GM20000 (cell line): Measurements from ENCODE around the gene HMX3.

Source experiments
- DNase-seq: peaks from one replicate; pipeline ENCODE4 v3.0.0; 2012; ENCODE audit warnings: low spot score
- TF ChIP-seq, protein P1 (sequence below): IDR thresholded peaks from 2 replicates; pipeline ENCODE4 v1.5.1; 2012; ENCODE audit warnings: mild to moderate bottlenecking, control low read depth; ENCODE audit errors: extremely low read depth, missing control alignments

The HMX3 gene

DNA sequence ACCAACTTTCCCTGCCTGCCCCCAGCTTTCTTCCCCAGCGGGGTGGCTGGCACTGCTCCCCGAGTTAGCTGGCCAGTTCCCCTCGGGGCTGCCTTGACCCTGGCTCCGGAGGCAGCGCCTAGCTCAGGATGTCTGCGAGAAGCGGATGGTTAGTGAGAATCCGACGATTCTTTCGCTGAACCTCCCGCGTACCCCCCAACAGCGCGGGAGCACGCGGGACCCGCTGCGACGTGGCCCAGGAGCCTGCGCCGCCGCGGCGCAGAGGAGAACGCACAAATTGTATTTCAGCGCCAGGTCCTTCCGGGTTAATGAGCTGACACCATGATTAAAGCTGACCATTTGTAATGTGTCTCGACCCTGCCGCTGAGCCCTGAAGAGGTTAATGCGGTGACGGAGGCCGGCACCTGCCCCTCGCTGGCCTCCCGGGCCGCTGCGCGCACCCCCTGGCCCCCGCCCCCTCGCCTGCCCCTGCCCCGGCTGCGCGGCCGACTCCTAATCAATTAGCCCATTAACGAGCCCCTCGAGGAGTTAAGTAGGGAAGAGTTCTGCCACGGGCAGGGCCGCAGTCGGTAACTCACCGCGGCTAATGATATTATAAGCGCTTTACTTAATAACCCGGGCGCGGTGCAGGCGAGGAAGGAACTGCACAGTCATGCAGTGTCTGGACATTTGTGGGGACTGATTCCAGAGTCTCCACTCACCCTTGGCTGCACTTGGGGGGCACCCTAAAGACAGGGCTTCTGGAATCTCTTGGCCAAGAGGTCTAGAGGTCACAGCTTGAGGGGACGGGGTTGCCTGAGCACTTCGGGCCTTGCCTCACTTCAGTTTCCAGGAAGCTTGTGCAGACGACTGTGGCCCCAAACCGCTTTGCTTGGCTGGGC lies 10.5 kb downstream of the HMX3 start:
- DNase-seq, result peak; percentile 36

GRCh38 chr10:123146894-123147634 lies 11.3 kb downstream of the HMX3 start:
- DNase-seq, result no peak
- TF ChIP-seq, protein P1, sequence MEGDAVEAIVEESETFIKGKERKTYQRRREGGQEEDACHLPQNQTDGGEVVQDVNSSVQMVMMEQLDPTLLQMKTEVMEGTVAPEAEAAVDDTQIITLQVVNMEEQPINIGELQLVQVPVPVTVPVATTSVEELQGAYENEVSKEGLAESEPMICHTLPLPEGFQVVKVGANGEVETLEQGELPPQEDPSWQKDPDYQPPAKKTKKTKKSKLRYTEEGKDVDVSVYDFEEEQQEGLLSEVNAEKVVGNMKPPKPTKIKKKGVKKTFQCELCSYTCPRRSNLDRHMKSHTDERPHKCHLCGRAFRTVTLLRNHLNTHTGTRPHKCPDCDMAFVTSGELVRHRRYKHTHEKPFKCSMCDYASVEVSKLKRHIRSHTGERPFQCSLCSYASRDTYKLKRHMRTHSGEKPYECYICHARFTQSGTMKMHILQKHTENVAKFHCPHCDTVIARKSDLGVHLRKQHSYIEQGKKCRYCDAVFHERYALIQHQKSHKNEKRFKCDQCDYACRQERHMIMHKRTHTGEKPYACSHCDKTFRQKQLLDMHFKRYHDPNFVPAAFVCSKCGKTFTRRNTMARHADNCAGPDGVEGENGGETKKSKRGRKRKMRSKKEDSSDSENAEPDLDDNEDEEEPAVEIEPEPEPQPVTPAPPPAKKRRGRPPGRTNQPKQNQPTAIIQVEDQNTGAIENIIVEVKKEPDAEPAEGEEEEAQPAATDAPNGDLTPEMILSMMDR, result no peak

More for the DNA sequence above, 10.5 kb downstream of the HMX3 start:
- TF ChIP-seq, protein P1, result no peak

- TF ChIP-seq, protein P1, result no peak
- DNase-seq, result peak; percentile 85
Observed at GRCh38 chr10:123147635-123148413, 12.1 kb downstream of the HMX3 start, which contains the start of gene HMX2. HMX2 (plus strand) TSS chr10:123148136; CDS start chr10:123148379, 243 bp downstream.

DNA sequence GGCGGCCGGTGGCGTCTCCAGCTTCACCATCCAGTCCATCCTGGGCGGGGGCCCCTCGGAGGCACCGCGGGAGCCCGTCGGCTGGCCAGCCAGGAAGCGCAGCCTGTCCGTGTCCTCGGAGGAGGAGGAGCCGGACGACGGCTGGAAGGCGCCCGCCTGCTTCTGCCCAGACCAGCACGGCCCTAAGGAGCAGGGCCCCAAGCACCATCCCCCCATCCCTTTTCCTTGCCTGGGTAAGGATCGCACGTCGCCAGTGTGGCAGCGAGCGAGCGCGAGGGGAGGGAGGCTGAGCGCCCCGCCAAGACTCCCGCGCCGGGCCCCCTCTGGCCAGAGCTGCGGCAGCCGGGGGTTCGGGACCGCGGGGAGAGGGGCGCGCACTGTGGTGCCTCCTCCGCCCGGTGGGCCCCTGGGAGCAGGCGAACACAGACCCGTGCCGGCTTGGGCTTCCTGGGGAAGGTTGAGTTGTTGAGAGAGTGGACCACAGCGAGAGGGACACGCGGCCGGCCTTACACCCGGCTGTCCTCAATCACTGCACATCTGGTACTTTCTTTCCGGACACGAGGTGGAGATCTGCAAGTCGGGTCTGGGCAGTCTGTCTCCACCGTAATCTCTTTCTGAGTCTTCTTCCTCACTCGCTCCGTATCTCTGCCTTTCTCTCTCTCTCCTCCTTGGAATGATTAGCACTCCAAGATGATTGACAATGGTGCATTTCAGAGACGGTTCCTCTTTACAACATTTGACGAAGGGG lies 12.8 kb downstream of the HMX3 start:
- TF ChIP-seq, protein P1, result no peak
- peak; percentile 71 for DNase-seq

GRCh38 chr10:123149162-123149567 lies 13.4 kb downstream of the HMX3 start:
- DNase-seq, result no peak
- TF ChIP-seq, protein P1, result no peak

DNA sequence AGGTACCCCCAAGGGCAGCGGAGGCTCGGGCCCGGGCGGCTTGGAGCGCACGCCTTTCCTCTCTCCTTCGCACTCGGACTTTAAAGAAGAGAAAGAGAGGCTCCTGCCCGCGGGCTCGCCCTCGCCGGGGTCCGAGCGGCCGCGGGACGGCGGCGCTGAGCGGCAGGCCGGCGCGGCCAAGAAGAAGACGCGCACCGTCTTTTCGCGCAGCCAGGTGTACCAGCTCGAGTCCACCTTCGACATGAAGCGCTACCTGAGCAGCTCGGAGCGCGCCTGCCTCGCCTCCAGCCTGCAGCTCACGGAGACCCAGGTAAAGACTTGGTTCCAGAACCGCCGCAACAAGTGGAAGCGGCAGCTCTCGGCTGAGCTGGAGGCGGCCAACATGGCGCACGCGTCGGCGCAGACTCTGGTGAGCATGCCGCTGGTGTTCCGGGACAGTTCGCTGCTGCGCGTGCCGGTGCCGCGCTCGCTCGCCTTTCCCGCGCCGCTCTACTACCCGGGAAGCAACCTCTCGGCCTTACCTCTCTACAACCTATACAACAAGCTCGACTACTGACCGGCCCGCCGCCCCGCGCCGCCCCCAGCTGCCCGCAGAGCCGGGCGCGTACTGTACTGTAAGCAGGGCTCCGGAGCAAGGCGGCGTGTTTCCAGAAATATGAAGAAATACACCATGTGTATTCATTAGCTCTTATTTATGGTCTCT lies 13.9 kb downstream of the HMX3 start:
- TF ChIP-seq, protein P1, result no peak
- peak; percentile 52 for DNase-seq
